GM18858 (cell line): ENCODE data around the gene CCNE1.
A peak's percentile ranks its signal among the peaks of the same experiment; 100 is the strongest.
"Not testable (repeated sequence)": the region's sequence is repeated elsewhere in the genome, so short reads cannot be mapped to it uniquely, and the experiment has no call there.

ENCODE experiments used
- ATAC-seq: cut with Tn5 transposase; IDR thresholded peaks from one replicate; pipeline ENCODE4 v1.9.1; 2021; ENCODE audit not compliant: unreplicated experiment

The CCNE1 gene

DNA sequence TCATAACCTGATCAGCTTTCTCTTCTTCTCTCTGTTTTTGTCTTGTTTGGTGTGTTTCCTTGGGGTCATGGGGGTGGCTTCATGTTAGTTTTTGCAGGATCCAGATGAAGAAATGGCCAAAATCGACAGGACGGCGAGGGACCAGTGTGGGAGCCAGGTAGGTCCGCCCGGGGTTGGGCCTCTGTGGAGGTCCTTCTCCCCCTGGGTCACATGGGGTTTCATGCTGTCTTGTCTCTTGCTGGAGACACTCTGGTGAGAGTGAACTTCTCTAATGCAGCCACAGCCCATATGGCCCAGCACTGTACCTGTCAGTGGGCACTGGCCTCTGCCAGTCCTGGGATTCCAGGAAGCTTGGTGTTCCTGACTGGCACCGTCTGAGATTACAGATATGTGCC, 1.1 kb downstream of the CCNE1 start:
- no peak for ATAC-seq

DNA sequence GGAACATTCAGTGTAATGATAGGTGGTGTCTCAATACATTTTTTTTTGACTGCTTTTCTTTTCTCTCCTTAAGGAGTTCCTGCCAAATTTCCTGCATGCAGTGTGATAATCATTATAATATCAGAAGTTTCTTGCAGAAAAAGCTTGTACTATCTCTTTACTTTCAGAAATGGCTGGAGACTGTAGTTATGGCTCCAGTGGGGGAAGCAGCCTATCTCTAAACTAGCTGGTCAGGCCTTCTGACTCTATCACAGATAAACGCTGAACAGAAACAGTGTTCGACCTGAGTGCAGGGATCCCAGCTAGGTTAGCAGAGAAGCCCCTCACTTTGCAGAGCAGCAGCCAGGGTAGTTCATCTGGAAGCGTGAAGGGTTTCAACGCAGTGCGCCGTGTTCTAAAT, 1.9 kb downstream of the CCNE1 start:
- ATAC-seq = no peak

DNA sequence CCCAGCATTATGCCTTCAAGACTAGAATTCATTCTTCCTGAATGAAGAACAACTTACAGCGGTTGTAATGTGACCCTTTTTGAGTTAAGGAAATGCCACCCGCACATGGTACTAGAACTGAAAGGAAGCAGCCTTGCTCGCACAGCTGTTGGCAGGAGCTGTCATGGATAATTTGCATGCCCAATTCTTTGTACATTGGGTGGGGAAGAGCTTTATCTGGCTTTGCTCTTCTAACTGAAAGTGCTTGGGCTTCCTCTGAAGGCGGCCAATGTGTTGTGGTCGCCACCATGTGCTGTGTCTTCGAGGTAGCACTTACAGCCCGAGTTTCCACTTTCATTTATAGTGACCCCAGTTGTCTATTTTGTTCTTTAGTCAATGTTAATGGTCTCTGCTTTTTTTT, 3.4 kb downstream of the CCNE1 start:
- no peak for ATAC-seq

DNA sequence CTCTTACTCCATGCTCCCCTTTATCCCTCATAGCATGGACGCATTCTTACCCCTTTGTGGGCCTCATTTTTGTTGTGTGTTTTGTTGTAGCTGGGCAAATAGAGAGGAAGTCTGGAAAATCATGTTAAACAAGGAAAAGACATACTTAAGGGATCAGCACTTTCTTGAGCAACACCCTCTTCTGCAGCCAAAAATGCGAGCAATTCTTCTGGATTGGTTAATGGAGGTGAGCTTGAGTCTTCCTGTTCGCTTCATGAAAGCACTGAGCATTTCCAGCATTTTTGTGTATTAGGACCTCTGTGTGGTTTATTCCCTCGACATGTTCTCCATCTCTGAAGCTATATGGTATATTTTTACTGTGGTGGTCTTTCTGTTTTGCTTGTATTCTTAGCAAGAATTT, 5.5 kb downstream of the CCNE1 start:
- no peak for ATAC-seq

DNA sequence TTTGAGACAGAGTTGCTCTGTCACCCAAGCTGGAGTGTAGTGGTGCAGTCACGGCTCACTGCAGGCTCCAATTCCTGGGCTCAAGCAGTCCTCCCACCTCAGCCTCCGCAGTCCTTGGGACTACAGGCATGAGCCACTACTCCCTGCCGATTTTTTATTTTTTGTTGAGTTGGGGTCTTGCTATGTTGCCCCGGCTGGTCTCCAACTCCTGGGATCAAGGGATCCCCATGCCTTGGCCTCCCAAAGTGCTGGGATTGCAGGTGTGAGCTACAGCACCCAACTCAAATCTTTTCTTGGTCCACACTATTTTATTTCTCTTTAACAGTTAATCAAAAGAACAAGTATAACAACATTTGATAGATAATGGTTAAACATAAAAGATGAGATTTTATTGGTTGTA, 7.5 kb downstream of the CCNE1 start:
- ATAC-seq = no peak

DNA sequence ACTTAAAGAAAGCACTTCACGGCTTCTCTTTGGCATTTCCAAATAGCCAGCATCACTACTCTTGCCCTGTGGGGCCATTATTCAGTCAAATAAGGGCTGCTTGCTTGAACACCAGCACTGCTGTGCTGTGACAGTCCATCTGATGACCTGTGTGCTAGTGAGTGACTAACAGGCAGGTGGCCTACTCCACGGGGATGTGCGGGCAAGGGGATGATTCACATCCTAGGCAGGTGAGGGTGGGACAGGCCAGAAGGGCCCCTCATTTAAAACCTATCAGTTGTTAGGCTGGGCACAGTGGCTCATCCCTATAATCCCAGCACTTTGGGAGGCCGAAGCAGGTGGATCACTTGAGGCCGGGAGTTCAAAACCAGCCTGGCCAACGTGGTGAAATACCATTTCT, 8.2 kb downstream of the CCNE1 start:
- ATAC-seq = no peak

DNA sequence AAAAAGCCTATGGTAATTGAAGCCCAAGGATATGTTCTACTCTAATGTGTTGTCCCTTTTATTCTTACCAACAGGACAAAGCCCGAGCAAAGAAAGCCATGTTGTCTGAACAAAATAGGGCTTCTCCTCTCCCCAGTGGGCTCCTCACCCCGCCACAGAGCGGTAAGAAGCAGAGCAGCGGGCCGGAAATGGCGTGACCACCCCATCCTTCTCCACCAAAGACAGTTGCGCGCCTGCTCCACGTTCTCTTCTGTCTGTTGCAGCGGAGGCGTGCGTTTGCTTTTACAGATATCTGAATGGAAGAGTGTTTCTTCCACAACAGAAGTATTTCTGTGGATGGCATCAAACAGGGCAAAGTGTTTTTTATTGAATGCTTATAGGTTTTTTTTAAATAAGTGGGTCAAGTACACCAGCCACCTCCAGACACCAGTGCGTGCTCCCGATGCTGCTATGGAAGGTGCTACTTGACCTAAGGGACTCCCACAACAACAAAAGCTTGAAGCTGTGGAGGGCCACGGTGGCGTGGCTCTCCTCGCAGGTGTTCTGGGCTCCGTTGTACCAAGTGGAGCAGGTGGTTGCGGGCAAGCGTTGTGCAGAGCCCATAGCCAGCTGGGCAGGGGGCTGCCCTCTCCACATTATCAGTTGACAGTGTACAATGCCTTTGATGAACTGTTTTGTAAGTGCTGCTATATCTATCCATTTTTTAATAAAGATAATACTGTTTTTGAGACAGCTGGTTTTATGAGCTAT, 12.0 kb downstream of the CCNE1 start:
- ATAC-seq = no peak

DNA sequence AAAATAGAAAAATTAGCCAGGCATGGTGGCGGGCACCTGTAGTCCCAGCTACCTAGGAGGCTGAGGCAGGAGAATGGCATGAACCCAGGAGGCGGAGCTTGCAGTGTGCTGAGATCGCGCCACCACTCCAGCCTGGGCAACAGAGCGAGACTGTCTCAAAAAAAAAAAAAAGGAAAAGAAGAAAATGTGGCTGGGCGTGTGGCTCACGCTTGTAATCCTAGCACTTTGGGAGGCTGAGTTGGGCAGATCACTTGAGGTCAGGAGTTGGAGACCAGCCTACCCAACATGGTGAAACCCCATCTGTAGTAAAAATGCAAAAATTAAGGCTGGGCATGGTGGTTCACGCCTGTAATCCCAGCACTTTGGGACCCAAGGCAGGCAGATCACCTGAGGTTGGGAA, 13.5 kb downstream of the CCNE1 start:
- ATAC-seq = not testable (repeated sequence)

DNA sequence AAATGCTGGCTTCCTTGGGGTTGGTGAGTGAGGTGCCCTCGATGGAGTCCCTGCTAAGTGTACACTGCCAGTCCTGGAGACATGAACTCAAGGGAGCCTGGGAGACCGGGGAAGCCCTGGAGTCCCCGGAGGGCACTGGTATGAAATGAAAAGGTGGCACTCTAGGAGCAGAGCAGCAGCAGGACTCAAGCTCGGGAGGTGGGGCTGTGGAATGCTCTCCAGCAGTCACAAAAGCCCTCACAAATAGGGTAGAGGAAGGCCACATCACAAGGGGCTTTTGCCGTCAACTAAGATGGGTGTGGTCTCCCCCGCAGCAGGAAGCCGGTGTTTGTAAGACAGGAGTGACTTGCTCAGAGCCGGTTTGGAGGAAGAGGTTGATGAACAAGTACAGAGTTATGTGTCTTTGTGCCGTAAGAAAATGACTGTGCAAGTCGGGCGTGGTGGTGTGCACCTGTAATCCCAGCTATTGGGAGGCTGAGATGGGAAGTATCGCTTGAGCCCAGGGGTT, 19.3 kb downstream of the CCNE1 start:
- ATAC-seq = no peak

DNA sequence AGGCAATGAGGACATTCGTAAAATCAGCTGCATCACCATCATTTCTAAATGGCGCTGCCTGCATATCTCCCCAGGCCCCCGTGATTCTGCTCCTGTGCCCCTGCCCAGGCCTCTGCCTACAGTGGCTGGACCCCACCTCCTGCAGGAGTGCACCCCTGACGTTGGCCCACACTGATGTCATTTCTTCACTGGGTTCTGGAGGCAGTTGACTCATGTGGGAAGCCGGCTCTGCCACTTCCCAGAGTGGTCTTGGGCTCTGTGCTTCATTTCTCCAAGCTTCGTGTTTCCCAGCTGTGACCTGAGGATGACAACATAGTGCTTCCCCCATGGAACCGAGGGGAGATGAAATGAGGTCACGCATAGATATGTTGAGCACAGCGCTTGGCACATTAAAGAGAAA, 19.9 kb downstream of the CCNE1 start:
- ATAC-seq = no peak

DNA sequence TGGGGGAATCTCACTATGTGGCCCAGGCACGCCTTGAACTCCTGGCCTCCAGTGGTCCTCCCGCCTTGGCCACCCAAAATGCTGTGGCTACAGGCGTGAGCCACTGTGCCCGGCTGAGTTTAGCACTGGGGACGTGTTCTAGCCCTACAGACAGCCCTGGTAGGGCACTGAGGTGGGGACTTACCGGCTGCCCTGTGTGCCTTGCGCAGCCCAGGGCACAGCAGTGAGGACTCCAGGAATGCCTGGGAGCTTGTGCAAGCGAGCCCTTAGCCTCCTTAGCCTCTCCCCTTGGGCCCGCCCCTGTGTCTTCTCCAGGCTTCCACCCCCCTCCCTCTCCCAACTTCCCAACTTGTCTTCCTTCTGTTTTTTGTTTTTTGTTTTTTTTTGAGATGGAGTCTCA, 21.0 kb downstream of the CCNE1 start:
- no peak for ATAC-seq

DNA sequence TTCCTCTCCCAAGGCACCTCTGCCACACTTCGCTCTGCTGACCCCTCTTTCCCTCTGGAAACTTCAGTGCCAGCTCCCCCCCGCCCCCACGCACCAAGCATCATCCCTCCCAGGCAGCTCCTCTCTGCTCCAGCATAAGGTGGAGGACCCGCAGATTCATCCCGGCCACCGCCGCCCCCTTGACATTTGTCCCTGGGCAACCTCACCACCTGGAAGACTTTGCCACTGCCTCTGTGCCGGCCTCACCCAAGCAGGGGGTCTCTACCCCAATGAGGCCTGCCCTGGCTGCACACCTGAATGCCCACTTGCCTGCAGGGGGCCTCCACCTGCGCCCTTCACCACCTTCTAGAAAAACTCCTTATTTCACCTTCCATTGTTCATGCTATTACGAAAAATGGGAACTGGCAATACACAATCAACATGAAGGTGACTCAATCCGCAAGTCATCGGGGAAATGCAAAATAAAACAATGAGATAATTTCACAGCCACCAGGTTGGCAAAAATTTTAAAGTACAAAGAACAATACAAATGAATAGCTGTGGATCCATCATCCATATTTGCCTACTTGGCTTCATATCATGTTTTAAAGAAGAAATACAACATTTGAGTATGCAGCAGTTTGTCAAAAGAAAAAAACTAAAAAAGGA, 21.9 kb downstream of the CCNE1 start:
- ATAC-seq = no peak

DNA sequence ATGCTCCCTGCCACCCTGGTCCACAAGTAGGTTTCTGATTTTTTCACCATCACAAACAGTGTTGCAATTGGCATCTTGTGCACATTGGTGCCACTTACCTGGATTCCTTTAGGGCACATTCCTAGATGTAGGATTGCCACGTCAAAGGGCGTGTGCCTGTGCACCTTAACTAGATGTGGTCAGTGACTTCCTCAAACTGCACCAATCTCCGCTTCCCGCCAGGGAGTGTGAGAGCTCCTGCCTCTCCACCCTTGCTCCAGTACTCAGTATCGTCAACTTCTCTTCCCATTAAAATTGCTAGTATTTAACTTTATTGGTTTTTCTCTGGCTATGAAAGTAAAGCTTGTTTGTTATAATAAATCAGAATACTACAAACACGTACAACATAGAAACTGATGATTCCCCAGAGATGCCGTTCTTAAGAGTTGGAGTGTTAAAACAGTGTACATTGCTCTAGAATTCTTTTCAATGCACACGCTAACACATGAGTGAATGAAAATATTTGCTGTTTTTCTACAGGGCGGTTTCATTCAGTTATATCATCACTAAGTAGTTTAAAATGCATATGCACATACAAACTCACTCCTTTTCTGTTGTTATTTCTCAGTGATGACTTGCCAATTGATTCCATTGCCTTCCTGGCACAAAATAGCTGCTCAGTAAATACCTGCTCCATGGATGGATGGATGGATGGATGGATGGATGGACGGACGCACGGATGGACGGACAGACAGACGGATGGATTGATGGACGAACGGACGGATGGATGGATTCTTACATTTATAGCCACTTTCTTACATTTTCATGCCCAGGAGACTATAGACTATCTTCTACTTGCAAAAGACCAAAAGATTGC, 23.4 kb downstream of the CCNE1 start:
- no peak for ATAC-seq

DNA sequence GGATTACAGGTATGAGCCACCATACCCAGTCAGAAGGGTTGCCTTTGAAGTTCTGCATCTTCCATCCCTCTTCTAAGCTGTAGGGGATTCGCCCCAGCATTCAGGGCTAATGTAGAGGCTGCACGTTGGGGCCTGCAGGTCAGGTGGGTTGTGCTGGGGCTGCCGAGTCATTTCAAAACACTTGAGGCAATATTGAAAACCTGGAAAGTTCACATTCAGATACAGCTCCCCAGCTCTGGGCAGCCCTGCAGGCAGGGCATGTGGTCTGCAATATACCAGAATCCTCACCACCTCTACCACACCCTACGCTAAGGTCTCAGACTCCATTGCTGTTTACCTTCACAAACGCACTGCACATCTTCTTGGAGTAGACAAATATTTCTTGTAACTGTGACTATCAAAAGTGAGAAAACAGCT, 24.6 kb downstream of the CCNE1 start:
- peak; percentile 54 for ATAC-seq

DNA sequence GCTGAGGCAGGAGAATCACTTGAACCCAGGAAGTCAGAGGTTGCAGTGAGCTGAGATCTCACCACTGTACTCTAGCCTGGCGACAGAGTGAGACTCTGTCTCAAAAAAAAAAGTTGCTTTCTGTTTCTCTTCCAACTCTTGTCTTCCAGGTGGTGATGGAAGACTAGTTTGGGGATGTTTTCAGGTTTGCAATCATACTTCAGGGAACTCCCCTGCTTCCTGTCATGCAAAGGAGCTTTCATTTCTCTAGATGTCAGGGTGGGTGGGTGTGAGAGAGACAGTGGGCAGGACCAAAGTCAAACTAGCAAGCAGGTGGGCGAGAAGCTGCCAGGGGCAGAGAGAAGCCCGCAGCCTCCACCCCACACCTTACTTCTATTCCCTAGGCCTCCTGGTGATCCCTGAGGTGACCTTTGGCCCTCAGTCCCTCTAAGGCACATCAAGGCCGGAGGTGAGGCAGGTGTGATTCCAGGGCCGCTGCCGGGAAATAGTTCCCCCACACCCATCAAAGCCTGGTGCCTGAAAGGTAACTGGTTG, 25.7 kb downstream of the CCNE1 start:
- ATAC-seq = peak; percentile 60

DNA sequence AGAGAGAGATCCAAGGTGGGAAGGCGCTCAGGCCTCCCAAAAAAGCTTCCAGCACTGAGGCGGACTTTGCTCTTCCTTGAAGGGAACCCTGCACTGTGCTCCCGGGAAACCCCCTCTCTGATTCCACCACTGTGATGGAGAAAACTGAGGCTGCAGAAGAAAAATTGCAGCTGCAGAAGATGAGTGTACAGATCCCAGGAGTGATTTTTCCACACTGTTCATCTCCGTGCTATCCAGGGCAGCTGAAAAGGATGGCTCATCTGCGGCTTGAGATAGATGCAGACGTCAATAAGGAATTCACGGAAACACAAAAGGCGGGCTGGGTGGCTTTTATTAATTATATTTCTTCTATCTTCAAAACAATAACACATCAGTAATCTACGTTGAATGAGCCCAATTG, 26.2 kb downstream of the CCNE1 start:
- ATAC-seq = no peak

DNA sequence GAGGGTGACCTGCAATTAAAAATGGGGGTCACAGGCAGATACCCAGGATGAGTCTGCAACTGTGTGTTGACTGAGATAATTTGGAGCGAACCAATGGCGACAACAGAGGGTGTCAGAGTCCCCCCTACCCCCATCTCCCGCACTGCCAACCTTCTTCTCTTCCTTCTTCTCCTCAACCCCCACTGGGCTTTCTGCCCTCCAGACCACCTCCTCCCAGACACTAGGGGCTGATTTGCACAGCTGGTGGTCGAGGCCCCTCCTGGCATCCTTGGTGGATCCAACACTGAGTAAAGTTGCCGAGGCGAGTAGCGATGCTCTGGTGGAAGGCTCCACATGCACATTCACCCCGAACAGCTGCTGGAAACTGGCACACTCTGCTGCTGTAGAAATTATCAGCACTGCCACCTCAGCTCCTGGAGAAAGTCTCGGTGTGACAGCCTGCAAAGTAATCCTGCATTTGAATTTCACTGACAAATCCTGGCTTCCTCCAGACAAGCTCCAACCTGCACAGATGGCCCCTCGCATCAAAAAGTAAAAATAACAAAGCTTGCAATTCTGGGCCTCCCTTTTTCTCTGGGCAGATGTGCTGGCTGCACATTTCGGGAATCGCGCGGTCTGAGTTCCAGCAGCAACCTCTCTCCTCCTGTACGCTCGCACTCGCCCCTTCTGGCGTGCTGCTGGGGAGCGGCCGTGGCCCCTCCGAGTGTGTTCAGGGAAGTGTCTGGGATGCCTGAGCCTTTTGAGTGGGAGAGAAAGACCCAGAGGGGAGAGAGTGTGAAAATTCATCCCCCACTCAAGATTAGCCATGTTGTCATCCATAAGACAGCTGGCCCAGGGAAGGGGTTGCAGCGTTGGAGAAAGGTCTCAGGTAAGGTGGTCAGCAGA, 28.5 kb downstream of the CCNE1 start:
- no peak for ATAC-seq

DNA sequence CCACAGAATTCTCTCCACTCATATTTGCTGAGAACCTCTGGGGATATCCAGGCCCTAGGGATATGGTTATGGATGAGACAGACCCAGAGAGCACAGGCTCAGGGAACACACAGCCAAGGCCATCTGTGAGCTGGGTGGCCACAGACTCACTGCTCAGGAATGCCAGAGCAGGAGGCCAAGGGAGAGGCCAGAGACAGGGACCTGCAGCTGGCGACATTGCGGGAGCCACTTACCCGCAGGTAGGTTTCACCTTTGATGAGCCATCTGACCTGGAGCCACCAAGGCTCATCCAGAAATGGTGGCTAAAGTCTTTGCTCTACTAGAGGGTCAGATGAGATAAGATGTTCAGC, 29.4 kb downstream of the CCNE1 start:
- no peak for ATAC-seq

DNA sequence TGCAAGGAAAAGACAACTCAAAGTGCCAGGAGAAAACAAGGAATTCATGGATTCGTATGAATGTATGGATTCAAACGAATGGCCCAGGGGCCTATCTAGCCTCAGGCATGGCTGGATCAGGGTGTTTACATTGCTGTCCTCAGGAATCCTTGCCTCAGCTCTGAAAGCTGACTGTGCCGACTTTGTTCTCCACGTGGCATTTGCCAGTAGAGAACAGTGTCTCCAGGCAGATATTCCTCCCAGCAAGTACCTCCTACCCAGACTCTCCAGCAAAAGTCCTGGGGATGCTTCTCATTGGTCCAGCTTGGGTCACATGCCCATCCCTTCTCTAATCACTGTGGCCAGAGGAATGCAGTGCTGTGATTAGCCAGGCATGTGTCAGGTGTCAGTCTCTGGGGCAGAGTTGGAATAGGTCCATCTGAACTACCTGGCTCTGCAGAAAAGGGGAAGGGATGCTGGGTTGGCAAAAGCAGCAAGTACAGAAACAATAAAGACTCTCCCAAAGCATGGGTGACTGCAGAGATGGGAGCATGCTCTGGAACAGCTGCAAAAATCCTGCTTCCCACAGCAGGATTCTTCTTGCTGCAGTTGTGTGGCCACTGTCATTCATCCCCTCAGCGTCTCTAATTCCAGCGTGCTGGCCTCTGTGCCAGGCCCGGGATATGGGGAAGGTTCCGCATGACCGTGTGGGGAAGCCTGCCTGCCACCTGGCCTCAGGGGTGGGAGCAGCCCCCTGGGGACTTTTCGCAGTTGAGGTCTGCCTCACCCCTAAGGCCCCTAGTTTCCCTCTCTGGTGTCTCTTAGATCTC, 30.0 kb downstream of the CCNE1 start:
- no peak for ATAC-seq
